GM12874 (cell line): Measurements from ENCODE around the gene PROB1.
A peak's percentile ranks its signal among the peaks of the same experiment; 100 is the strongest.

ENCODE experiments used
- TF ChIP-seq, protein P1 (sequence below): IDR thresholded peaks from 2 replicates; pipeline ENCODE4 v1.5.1; 2011; ENCODE audit warnings: low read depth, mild to moderate bottlenecking, control low read depth, low read length, moderate library complexity; ENCODE audit not compliant: insufficient read depth

PROB1 gene

DNA sequence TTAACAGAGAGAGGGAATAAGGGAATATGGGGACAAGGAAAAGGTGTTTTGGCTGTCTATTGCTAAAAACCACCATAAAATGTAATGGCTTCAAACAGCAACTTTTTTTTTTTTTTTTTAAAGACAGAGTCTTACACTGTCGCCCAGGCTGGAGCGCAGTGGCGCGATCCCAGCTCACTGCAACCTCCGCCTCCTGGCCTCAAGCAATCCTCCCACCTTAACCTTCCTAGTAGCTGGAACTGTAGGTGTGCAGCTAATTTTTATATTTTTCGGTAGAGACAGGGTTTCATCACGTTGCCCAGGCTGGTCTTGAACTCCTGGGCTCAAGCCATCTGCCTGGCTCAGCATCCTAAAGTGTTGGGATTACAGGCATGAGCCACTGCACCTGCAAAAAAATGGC is 13.3 kb upstream of the PROB1 start:
- TF ChIP-seq, protein P1, sequence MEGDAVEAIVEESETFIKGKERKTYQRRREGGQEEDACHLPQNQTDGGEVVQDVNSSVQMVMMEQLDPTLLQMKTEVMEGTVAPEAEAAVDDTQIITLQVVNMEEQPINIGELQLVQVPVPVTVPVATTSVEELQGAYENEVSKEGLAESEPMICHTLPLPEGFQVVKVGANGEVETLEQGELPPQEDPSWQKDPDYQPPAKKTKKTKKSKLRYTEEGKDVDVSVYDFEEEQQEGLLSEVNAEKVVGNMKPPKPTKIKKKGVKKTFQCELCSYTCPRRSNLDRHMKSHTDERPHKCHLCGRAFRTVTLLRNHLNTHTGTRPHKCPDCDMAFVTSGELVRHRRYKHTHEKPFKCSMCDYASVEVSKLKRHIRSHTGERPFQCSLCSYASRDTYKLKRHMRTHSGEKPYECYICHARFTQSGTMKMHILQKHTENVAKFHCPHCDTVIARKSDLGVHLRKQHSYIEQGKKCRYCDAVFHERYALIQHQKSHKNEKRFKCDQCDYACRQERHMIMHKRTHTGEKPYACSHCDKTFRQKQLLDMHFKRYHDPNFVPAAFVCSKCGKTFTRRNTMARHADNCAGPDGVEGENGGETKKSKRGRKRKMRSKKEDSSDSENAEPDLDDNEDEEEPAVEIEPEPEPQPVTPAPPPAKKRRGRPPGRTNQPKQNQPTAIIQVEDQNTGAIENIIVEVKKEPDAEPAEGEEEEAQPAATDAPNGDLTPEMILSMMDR, result no peak

DNA sequence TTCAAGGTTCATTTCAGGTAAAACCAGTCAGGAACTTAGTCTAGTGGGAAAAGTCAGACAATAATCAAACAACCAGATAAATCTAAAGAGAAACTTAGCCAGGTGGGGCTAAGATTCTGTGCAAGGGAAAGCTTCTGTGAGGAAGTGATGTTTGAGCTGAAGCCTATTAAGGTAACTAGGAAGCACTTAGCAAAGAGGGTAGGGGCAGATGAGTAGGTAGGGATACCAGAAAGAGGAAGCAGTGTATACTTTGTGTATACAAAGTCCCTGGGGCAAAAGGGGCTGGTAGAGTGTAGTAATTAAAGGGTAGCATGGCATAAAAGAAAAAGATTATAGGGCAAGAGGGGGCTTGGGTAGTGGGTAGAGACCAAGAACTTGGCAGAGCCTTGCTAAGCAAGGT is 12.6 kb upstream of the PROB1 start:
- TF ChIP-seq, protein P1, result no peak

DNA sequence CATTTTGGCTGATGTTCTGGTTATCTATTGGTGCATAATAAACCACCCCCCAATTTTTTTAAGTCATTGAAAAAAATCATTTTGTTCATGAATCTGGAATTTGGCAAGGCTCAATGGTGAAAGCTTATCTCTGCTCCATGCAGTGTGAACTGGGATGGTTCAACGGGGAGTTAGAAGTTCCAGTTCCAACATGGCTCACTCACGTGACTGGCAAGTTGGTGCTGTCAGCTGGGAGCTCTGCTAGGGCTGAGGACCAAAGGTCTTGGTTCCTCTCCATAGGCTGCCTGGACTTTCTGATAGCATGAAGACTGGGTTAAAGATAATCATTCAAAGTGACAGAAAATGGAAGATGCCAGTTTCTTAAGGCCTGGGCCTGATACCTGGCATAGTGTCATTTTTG is 12.1 kb upstream of the PROB1 start:
- TF ChIP-seq, protein P1, result no peak

DNA sequence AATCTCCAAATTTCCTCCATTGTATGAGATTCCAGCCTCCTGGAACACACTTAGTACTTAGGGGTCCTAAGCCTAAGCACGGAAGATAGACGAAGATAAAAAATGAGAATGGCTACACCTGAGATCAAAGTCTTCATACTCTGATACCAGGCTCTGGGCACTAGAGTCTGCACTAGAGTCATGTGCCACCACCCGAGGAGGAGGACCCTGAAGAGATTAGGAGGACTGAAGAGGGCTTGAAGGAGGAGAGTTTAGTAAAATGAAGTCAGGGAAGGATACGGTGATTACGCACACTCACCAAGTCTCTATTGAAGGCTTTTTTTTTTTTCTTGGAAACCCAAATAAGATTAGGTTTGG is 9.6 kb upstream of the PROB1 start:
- TF ChIP-seq, protein P1, result no peak

DNA sequence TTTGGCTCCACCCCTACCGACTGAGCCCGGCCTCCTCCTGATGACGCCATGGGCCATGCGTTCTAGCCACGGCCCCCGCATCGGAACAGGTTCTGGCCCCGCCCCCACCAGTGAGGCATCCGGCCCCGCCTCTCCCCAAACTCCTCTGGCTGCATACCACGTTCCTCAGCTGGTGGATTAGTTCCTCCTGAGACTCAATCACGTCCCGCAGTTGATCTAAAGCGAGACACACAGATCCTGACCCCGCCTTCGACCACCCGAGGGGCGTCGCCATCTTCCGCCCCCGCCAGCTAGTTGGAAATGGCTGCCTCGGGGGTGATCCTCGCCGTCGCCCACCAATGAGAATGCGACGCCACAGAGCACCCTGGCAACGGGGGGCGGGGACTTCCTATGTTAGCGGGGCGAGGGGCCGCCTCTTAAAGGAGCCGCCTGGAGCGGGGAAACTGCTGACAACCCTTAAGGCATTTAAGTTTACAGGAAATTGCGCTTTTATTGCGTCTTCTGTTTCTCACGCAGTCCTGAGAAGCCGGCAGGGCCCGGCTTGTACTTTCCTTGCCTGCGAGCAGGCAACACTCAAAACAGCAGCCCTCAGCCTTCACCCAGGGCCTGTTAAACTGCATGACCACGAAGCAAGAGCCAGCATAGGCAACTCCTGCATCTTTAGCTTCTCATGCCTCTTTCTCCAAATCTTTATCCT is 9.0 kb upstream of the PROB1 start, which contains the start of gene SPATA24:
SPATA24 (minus strand) TSS at position 303 of the 697 bp plus-strand sequence; CDS start at position 274, 29 bp downstream.
- TF ChIP-seq, protein P1, result no peak

DNA sequence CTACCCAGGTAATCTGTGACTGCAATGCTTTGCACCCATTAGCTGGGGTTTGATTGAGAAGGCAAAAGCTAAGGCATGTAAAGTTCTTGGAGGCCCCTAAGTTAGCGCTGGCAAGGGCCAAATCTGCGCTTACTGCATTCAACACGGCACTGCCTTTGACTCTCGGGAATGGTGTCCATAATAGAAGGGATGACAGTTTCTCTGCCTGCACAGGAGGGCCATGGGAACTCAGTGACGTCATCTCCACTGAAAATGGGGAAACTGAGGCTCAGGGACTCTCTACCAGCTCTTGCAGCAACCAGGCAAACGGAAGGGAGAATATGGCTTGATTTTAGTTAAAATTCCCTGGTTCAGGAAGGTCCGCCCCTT is 8.5 kb upstream of the PROB1 start:
- TF ChIP-seq, protein P1, result no peak

DNA sequence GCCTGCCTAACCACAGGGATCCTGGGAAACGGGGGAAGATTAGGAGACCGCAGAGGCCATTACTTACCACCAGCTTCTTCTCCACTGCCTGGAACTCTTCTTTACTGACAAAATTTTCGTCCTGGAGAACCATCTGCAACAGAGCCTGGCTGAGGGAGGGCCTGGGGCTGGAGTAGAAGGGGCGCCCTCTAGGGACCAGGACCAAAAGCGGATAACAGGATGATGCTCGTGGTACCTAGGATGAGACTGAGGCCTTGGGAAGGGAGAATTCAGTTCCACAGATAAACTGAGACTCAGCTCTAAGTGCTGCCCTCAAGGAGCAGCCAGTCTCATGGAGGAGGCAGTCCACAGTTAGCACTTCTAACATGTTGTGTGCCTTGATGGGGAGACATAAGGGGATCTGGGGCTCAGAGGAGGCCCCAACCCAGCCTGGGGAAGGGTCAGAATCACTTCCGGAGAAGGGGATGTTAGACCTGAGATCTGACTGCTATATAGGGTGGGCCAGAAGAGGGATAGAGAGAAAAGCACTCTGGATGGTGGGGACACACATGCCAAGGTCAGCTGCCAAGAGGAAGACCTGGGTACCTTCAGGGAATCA is 7.8 kb upstream of the PROB1 start:
- TF ChIP-seq, protein P1, result peak; percentile 55
